Neuronal stem cell (in vitro differentiated cells): ENCODE results near the gene CLEC1B.

Experiments used
- DNase-seq: peaks from one replicate; pipeline ENCODE4 v3.0.0-alpha.2; 2013; ENCODE audit warnings: low spot score
- H2AFZ ChIP-seq: one replicate; pipeline ENCODE4 v1.6.1; 2013; ENCODE audit warnings: mild to moderate bottlenecking, low read length, inconsistent platforms
- H2AK5ac ChIP-seq: 2 replicates; pipeline ENCODE4 v1.6.1; 2013; ENCODE audit warnings: low read depth, mild to moderate bottlenecking, inconsistent platforms, low read length, moderate library complexity, mixed read lengths
- H2BK120ac ChIP-seq: 2 replicates; pipeline ENCODE4 v1.6.1; 2013; ENCODE audit warnings: low read depth, mild to moderate bottlenecking, inconsistent platforms, low read length, moderate library complexity, mixed read lengths
- H2BK12ac ChIP-seq: one replicate; pipeline ENCODE4 v1.6.1; 2013; ENCODE audit warnings: low read length, inconsistent platforms
- H2BK15ac ChIP-seq: 2 replicates; pipeline ENCODE4 v1.6.1; 2013; ENCODE audit warnings: mild to moderate bottlenecking, low read length, inconsistent platforms, mixed read lengths
- H2BK5ac ChIP-seq: one replicate; pipeline ENCODE4 v1.6.1; 2013; ENCODE audit warnings: inconsistent platforms, mild to moderate bottlenecking, low read length, moderate library complexity
- H3K14ac ChIP-seq: one replicate; pipeline ENCODE4 v1.6.1; 2013; ENCODE audit warnings: low read length, inconsistent platforms
- H3K18ac ChIP-seq: 2 replicates; pipeline ENCODE4 v1.6.1; 2013; ENCODE audit warnings: low read length, inconsistent platforms
- H3K23ac ChIP-seq: 2 replicates; pipeline ENCODE4 v1.6.1; 2013; ENCODE audit warnings: low read depth, mild to moderate bottlenecking, mixed read lengths, low read length, inconsistent platforms; ENCODE audit not compliant: poor library complexity
- H3K27ac ChIP-seq: replicated peaks from 3 replicates; pipeline ENCODE4 v1.5.1; 2013; ENCODE audit warnings: low read length, inconsistent platforms
- H3K27me3 ChIP-seq, 3 experiments: 2 replicates each; pipeline ENCODE4 v1.6.1; 2013; ENCODE audit warnings: low read length in 3 of 3, mild to moderate bottlenecking in 2 of 3, inconsistent platforms in 1 of 3, low read depth in 1 of 3, mixed read lengths in 1 of 3, moderate library complexity in 1 of 3; ENCODE audit not compliant: control insufficient read depth in 3 of 3, insufficient read depth in 3 of 3
- H3K36me3 ChIP-seq, 2 donors: replicated peaks in 1 of 2; 2 replicates each; pipeline ENCODE4 v1.6.1; 2013; ENCODE audit warnings: low read length in 2 of 2; ENCODE audit not compliant: control insufficient read depth in 2 of 2, insufficient read depth in 2 of 2
- H3K4ac ChIP-seq: 2 replicates; pipeline ENCODE4 v1.6.1; 2013; ENCODE audit warnings: inconsistent platforms, mild to moderate bottlenecking, low read length, moderate library complexity
- H3K4me1 ChIP-seq, 2 donors: 1 replicate in 1 of 2; 2 replicates in 1 of 2; pipeline ENCODE4 v1.6.1; 2013; ENCODE audit warnings: low read length in 2 of 2, low read depth in 1 of 2; ENCODE audit not compliant: control insufficient read depth in 2 of 2, insufficient read depth in 1 of 2
- H3K4me2 ChIP-seq: one replicate; pipeline ENCODE4 v1.6.1; 2013; ENCODE audit warnings: mild to moderate bottlenecking, low read length, inconsistent platforms; ENCODE audit not compliant: insufficient read depth, poor library complexity, severe bottlenecking
- H3K4me3 ChIP-seq, 2 donors: 2 replicates each; pipeline ENCODE4 v1.5.1; 2013; ENCODE audit warnings: low read length in 2 of 2, mild to moderate bottlenecking in 2 of 2, inconsistent platforms in 1 of 2, moderate library complexity in 1 of 2
- H3K79me1 ChIP-seq: one replicate; pipeline ENCODE4 v1.6.1; 2013; ENCODE audit warnings: low read depth, mild to moderate bottlenecking, inconsistent platforms, low read length, moderate library complexity
- H3K9ac ChIP-seq: one replicate; pipeline ENCODE4 v1.6.1; 2013; ENCODE audit warnings: mild to moderate bottlenecking, low read depth, low read length, inconsistent platforms; ENCODE audit not compliant: poor library complexity
- H3K9me3 ChIP-seq, 2 donors: replicated peaks in 1 of 2; 2 replicates each; pipeline versions ENCODE3 to v1.6.1; 2013; ENCODE audit warnings: low read length in 2 of 2, mild to moderate bottlenecking in 2 of 2, inconsistent platforms in 1 of 2, low read depth in 1 of 2, mixed read lengths in 1 of 2, moderate library complexity in 1 of 2; ENCODE audit not compliant: control insufficient read depth in 2 of 2, insufficient read depth in 1 of 2
- H4K8ac ChIP-seq: one replicate; pipeline ENCODE4 v1.6.1; 2013; ENCODE audit warnings: low read depth, mild to moderate bottlenecking, inconsistent platforms, low read length, moderate library complexity
- H4K91ac ChIP-seq: one replicate; pipeline ENCODE4 v1.6.1; 2013; ENCODE audit warnings: low read length, low read depth, mild to moderate bottlenecking, inconsistent platforms; ENCODE audit not compliant: poor library complexity
- WGBS, 2 donors: extraction: QIAGEN DNeasy Blood & Tissue Kit; methylation state at CpG; one replicate each; pipeline ENCODE4 v1.1.7; 2013; ENCODE audit warnings: missing lambda C conversion rate in 2 of 2, mixed read lengths in 1 of 2; ENCODE audit not compliant: insufficient read length in 2 of 2, insufficient replicate concordance in 1 of 2; ENCODE audit errors: extremely low coverage in 2 of 2; 5-methylcytosine and 5-hydroxymethylcytosine counted together

CLEC1B gene

DNA sequence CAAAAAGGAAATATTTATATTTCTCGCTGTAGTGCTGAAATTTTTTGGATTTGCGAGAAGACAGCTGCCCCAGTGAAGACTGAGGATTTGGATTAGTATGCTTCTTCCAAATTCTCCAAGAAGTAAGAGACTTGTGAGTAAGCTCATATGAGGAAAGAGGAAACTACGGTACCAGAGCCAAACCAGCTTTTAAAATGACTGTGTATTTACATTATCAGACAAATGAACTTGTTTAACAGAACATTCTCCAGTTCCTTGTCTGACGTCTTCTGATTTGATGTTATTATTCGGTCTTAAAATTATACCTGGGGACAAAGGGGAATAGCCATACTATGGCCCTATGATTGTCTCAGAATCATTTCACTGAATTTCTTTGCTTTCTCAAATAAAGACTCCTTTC is 19.5 kb upstream of the CLEC1B start:
- no peak overlapping the region for H2BK5ac ChIP-seq
- DNase-seq = no peak
- H3K9me3 ChIP-seq = no peaks in the 10 kb centered on the region
- H2AFZ ChIP-seq = no peak overlapping the region
- H3K36me3 ChIP-seq = no peaks in the 10 kb centered on the region
- no peak overlapping the region for H3K23ac ChIP-seq
- no peaks in the 10 kb centered on the region for H3K27me3 ChIP-seq
- H3K9ac ChIP-seq = no peak overlapping the region
- H4K8ac ChIP-seq = no peak overlapping the region
- H3K18ac ChIP-seq = no peak overlapping the region
- no peak overlapping the region for H2BK12ac ChIP-seq
- no peak overlapping the region for H2AK5ac ChIP-seq
- H3K79me1 ChIP-seq = no peaks in the 10 kb centered on the region
- no peaks in the 10 kb centered on the region for H3K4me1 ChIP-seq
- WGBS, 2 donors = no CpG with 5 or more reads among the region's 5 CpGs
- no peak overlapping the region for H2BK120ac ChIP-seq
- H3K4me3 ChIP-seq = no peak overlapping the region
- H3K27ac ChIP-seq = no peak overlapping the region
- H3K4ac ChIP-seq = no peak overlapping the region
- H3K14ac ChIP-seq = no peak overlapping the region
- no peak overlapping the region for H3K4me2 ChIP-seq
- H4K91ac ChIP-seq = no peak overlapping the region
- H2BK15ac ChIP-seq = no peak overlapping the region

DNA sequence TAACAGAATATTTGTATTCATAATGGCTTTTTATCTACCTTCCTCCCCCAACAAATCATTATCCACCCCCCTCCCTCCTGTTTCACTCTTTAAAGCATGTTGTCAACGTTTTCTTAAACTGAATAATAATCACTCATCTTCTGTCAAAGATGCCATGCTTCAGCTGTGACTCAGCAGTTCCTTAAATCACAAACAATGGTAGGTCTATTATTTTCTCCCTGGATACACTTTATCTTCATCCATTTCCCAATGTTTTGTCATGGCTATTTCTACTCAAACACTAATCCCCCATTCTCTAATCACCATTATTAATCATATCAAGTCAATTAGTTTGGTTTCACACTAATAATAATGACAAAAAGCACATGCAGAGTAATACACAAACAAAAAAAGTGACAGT is 18.0 kb upstream of the CLEC1B start:
- Histone ChIP-seq H3K4me3 (no peak overlapping the region), H3K79me1 (no peaks in the 10 kb centered on the region), H3K27ac (no peak overlapping the region), H4K8ac (no peak overlapping the region), H3K27me3 (no peaks in the 10 kb centered on the region), H3K18ac (no peak overlapping the region), H2AFZ (no peak overlapping the region), H2AK5ac (no peak overlapping the region), H3K4ac (no peak overlapping the region), H3K9me3 (no peaks in the 10 kb centered on the region), H2BK5ac (no peak overlapping the region), H3K4me2 (no peak overlapping the region), H3K9ac (no peak overlapping the region), H3K4me1 (no peaks in the 10 kb centered on the region), H3K36me3 (no peaks in the 10 kb centered on the region), H2BK12ac (no peak overlapping the region), H2BK120ac (no peak overlapping the region), H2BK15ac (no peak overlapping the region), H3K14ac (no peak overlapping the region), H4K91ac (no peak overlapping the region), H3K23ac (no peak overlapping the region)
- no peak for DNase-seq
- WGBS, 2 donors = no CpG with 5 or more reads among the region's 1 CpG

DNA sequence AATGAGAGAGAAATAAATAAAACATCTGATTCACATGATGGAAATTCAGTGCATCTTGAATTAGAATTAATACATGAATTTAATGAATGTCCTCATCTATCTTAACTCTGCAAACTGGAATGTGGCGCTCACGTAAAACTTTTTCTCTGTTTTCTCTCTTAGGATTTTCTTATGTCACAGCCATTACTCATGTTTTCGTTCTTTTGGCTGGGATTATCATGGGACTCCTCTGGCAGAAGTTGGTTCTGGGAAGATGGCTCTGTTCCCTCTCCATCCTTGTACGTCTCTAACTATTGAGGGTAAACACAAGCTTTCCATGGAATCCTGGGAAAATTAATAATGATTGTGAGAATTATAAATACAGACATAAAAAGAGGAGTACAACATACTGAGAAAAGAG is 16.5 kb upstream of the CLEC1B start:
- Histone ChIP-seq H2AK5ac (no peak overlapping the region), H4K8ac (no peak overlapping the region), H4K91ac (no peak overlapping the region), H2BK5ac (no peak overlapping the region), H3K9me3 (no peaks in the 10 kb centered on the region), H3K27ac (no peak overlapping the region), H3K18ac (no peak overlapping the region), H3K4me3 (no peak overlapping the region), H2BK12ac (no peak overlapping the region), H3K36me3 (no peaks in the 10 kb centered on the region), H3K27me3 (no peaks in the 10 kb centered on the region), H2BK120ac (no peak overlapping the region), H3K9ac (no peak overlapping the region), H2AFZ (no peak overlapping the region), H3K4ac (no peak overlapping the region), H3K14ac (no peak overlapping the region), H3K4me1 (no peaks in the 10 kb centered on the region), H2BK15ac (no peak overlapping the region), H3K79me1 (no peaks in the 10 kb centered on the region), H3K4me2 (no peak overlapping the region), H3K23ac (no peak overlapping the region)
- no CpG with 5 or more reads among the region's 4 CpGs for WGBS, 2 donors
- DNase-seq = no peak

DNA sequence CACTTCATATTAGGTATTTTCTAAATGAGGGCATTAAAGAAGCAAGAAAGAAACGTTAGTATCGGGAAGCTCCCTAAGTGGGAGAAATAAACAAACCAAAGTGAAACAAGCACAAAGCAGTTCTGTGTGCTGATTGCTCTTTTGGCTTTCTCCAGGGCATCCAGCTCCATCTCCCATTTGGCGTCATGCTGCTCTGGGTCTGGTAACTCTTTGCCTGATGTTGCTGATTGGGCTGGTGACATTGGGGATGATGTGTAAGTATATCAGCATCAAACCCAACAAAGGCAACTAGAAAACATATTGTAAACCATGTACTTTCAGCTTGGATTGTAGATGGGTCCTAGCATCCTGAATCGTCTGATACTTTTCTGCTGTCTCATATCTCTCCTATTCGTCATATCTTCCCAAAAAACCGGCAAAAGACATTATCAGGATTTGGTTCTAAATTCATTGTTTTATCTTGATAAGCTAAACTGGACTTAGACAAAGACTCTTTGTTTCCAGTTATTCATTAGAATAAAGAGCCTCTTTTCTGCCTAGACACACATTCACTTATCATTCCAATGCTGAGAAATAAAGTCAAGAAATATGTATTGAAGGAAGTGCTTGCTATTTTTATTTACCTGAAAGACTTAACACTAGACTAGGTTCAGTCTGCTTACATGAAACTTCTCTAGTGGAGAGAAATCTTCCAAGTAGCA is 13.9 kb upstream of the CLEC1B start:
- Histone ChIP-seq H3K36me3 (no peaks in the 10 kb centered on the region), H3K14ac (no peak overlapping the region)

More for the DNA sequence above, 13.9 kb upstream of the CLEC1B start:
- Histone ChIP-seq H2BK15ac (no peak overlapping the region), H2AK5ac (no peak overlapping the region), H2BK5ac (no peak overlapping the region), H3K23ac (no peak overlapping the region), H3K27me3 (no peaks in the 10 kb centered on the region), H3K18ac (no peak overlapping the region), H4K8ac (no peak overlapping the region), H2AFZ (no peak overlapping the region), H3K9me3 (no peaks in the 10 kb centered on the region), H3K9ac (peak overlapping the region; percentile 3), H3K4me3 (no peak overlapping the region), H3K27ac (no peak overlapping the region), H2BK12ac (no peak overlapping the region), H2BK120ac (no peak overlapping the region), H3K79me1 (no peaks in the 10 kb centered on the region), H3K4me2 (no peak overlapping the region), H4K91ac (no peak overlapping the region), H3K4ac (no peak overlapping the region), H3K4me1 (no peaks in the 10 kb centered on the region)
- DNase-seq = no peak
- no CpG with 5 or more reads among the region's 6 CpGs for WGBS, 2 donors
